ENCODE results near the gene ERP27.

- TF ChIP-seq POLR2A (IDR thresholded peaks at IDR 0.05; ENCODE audit: low read depth, low read length) (no peak), POLR2AphosphoS5 (IDR thresholded peaks at IDR 0.05; ENCODE audit: low read depth, low read length) (no peak), TAF1 (IDR thresholded peaks at IDR 0.05; ENCODE audit: low read depth, low read length) (no peak), PAX5 (IDR thresholded peaks at IDR 0.05; ENCODE audit: insufficient read depth, low read length, severe bottlenecking) (no peak), SPI1 (IDR thresholded peaks at IDR 0.05; ENCODE audit: low read depth, low read length) (no peak)
These were observed 4.0 kb upstream of the ERP27 start for GRCh38 chr12:14942196-14942931.

All from GM12891 (cell line).